SK-N-MC (cell line): ENCODE measurements around the gene SLC39A11.

Experiments
- EZH2 ChIP-seq: fragments of 200-600 bp; sonication (generic); IDR thresholded peaks from one replicate; pipeline ENCODE4 v1.6.1; 2017; ENCODE audit warnings: antibody characterized with exemption
- POLR2AphosphoS5 ChIP-seq: IDR thresholded peaks from 2 replicates; pipeline ENCODE4 v1.6.1; 2012; ENCODE audit warnings: mild to moderate bottlenecking, low read depth, low read length, borderline replicate concordance

DNA sequence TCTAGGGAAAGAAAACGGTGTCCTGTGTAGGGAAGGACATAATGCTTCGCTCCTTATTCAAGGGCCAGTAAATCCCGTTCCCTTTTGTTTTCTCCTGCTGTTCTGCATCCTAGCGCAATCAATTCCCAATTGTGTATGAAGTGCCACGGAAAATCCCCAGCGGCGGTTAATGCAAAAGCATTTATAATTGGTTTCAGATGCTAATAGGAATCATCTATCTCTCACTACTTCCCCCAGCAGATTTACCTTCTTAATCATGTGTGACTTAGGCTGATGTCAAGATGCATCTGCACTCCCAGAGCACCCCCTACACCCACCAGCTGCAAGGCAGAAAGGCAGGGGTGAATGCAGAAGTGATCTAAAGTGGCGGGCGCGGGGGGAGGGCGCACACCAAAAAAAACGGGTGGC lies 39.6 kb upstream of the SLC39A11 start:
- no peak for TF ChIP-seq EZH2
- TF ChIP-seq POLR2AphosphoS5 = no peak
